SIG-M5 treated with dmso at 0.1 percent for 504 hours (cell line): ENCODE results near the gene ELL3.
"Not testable (repeated sequence)": the region's sequence is repeated elsewhere in the genome, so short reads cannot be mapped to it uniquely, and the experiment has no call there.

Source experiments
- DNase-seq: peaks from one replicate; lab custom pipeline; 2025; ENCODE audit not compliant: unreplicated experiment; lab: John Stamatoyannopoulos, UW

ELL3 gene, protein sequence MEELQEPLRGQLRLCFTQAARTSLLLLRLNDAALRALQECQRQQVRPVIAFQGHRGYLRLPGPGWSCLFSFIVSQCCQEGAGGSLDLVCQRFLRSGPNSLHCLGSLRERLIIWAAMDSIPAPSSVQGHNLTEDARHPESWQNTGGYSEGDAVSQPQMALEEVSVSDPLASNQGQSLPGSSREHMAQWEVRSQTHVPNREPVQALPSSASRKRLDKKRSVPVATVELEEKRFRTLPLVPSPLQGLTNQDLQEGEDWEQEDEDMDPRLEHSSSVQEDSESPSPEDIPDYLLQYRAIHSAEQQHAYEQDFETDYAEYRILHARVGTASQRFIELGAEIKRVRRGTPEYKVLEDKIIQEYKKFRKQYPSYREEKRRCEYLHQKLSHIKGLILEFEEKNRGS

DNA sequence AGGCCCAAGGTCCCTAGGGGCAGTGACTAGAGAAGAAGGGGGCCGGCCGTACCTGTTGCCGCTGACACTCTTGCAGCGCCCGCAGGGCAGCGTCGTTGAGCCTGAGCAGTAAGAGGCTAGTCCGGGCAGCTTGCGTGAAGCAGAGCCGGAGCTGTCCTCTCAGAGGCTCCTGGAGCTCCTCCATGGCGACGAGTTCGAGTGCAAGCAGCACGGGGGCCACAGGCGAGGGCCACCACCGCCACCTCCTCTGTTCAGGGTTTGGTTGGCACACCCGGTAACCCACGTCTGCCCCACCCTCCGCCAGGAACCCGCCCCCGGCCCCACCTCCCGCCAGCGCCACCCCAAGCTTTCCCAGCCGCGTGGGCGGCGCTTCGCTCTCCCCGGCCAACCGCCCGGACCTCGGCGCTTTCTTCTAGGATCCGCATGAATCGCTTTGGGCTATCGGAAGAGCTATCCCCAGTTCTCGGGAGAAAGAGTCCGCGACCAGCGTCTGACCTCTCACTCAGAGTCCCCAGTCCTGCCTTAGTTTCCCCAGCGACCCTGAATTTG lies at the start of gene ELL3:
TSS of gene ELL3 (minus strand) at position 249 of the 549 bp plus-strand sequence. CDS start at position 184, 65 bp downstream.
- peak; percentile 72 for DNase-seq

DNA sequence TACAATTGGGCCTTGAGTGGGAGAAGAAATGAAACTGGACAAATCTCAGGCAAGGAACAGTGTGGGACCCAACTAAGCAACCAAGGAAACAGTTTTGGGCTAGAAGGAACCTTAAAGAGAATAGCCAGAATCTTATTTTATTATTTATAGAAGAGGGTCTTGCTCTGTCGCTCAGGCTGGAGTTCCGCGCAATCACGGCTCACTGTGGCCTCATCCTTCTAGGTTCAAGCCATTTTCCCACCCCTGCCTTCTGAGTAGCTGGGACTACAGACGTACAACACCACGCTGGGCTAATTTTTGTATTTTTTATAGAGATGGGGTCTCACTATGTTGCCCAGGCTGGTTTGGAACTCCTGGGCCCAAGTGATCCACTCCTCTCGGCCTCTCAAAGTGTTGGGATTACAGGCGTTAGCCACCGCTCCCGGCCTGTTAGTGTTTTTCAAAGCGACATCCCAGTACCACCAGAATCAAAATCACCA lies 49.3 kb upstream of the ELL3 start:
- no peak for DNase-seq

- peak; percentile 16 for DNase-seq
Observed at GRCh38 chr15:43825305-43825704, 48.5 kb upstream of the ELL3 start.

DNA sequence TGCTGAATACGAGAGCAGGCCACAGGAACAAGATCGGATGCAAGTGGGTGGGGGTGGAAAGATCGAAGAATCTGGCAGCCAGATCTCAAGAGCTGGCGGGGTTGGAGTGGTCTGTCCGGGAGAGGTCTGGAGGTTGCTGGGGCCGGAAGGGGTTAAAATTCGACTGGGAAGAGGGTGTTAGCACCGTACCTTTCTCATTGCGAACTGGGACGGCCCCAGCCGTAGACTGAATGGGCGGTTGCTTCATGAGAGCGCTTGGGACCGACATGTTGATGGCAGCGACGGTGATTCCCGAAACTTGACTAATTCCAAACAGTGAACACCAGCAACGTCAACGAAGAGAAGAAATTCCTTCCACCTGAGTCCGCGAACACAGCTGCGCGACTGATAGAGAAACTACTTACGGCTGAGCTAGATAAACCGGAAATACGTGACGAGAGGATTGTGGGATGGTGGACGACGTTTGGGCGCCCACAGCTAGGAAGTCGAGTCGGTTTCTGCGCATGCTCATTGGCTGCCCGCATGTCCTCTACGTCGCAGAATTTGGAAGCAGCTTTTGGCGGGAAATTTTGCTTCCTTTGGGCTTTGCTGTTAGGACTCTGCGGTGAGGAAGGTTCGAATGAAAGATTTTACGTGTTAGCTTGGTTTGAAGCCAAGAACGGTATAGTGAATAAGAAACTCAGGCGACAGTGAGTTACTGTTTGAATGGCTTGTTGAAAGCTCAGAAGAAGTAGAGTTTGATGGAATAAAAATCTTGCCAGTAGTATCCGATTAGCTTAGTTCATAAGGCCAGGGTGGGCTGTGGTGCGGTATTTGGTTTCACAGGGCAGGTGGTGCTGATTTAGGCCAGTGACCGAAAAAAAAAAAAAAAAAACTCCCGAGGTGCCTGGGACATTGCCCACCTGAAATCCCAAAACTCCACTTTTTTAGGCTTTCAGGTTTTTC lies 47.8 kb upstream of the ELL3 start, which contains the start of gene MFAP1:
TSS of gene MFAP1 (minus strand) at position 389 of the 945 bp plus-strand sequence. CDS start at position 268, 121 bp downstream.
- DNase-seq: peak; percentile 97

GRCh38 chr15:43821505-43821904 lies 44.7 kb upstream of the ELL3 start:
- DNase-seq: no peak

DNA sequence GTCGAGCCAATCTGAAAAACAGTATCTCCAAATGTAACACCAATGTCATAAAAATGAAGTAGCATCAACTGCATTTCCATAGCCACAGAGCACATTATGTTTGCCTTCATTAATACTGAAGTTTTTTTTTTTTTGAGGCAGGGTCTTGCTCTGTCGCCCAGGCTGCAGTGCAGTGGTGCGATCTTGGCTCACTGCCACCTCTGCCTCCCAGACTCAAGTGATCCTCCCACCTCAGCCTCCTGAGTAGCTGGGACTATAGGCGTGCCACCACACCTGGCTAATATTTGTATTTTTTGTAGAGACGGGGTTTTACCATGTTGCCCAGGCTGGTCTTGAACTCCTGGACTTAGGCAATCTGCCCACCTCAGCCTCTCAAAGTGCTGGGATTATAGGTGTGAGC lies 38.3 kb upstream of the ELL3 start:
- DNase-seq: not testable (repeated sequence)

DNA sequence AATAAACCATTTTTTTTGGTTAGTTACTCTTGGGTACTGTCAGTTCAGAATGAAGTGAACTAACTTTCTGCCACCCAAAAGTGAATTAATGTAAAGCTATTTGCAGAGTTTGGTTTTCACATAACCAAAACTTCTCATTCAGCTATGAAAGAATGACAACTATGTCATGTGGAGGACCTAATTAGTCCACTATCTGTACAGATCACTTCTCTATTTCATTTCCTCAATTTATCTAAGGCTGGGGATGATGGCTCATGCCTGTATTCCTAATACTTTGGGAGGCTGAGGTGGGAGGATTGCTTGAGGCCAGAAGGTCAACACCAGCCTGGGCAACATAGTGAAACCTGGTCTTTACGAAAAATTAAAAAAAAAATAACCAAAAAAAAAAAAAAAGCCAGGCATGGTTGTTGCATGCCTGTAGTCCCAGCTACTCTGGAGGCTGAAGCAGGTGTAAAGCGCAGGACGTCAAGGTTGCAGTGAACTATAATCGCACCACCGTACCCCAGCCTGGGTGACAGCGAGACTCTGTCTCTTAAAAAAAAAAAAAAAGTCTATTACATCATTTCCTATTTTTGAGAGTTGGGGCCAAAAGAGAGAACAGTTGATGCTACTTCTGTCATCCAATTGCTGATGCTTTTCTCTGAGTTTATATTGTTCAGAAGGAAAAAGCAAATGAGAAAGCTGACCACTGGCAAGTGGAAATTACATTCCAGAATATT lies 32.4 kb upstream of the ELL3 start:
- DNase-seq: peak; percentile 49

DNA sequence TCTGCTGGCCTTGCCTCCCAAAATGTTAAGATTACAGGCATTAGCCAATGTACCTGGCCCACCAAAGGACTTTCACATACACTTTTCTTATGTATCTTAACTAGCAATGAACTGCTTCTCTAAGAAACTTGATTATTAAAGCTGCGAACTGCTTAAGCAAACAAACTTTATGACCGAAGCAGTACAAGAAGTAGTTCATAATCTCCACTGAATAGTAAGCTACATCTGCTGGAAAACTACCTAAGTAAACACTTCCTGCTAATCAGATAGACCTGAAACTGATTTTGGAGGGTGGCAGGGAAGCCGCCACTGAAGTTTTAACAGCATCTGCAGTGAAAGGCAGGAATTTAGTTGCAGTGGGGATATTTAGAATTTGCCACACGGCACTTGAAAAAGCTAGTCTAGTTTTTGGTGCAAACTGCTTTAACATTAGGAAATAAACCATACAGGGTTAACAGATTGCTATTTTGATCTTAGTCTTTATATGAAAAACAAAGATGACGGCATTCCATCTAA lies 31.7 kb upstream of the ELL3 start:
- no peak for DNase-seq

GRCh38 chr15:43802676-43803075 lies 25.9 kb upstream of the ELL3 start:
- not testable (repeated sequence) for DNase-seq

DNA sequence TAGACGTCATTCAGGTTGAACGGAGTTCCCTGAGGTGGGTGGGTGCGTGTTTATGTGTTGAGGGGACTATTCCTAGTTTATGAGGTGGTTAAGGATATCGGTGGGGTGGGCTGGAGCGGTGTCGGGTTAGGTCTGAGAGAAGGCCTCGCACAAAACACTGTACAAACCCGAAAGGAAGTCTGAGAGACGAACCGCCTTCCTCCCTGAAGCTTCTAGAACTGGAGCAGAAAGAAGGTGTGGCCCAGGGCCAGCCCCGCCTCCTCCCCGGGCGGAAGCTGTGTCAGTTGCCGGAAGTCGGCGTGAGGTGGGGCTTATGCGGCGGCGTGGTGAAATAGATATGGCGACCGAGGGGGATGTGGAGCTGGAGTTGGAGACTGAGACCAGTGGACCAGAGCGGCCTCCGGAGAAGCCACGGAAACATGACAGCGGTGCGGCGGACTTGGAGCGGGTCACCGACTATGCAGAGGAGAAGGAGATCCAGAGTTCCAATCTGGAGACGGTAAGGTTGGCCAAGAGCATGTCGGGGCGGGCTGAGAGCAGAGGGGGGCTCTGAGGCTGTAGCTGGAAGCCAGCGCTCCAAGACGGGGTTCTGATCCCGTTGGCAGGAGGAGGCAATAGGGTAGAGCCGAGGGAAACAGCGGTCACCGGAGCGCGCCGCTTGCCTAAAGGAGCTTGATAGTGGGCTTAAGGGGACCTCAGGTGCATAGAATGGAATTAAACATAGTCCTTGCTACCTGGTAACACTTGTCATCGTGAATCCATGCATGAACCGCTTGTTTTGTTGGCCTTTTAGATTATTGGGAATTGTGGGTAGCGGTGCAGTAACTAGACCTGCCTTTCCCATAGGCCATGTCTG lies 23.7 kb upstream of the ELL3 start, which contains the start of gene HYPK:
TSS of gene HYPK (plus strand) at position 314 of the 856 bp plus-strand sequence. CDS start at position 338, 24 bp downstream.
- DNase-seq: peak; percentile 85

- DNase-seq: no peak
Observed at GRCh38 chr15:43799945-43800285, 23.1 kb upstream of the ELL3 start, which contains the start of gene SERINC4. SERINC4 (minus strand) TSS chr15:43800220; CDS start chr15:43799986, 234 bp downstream.

- no peak for DNase-seq
Observed at GRCh38 chr15:43799209-43799944, 22.6 kb upstream of the ELL3 start.

DNA sequence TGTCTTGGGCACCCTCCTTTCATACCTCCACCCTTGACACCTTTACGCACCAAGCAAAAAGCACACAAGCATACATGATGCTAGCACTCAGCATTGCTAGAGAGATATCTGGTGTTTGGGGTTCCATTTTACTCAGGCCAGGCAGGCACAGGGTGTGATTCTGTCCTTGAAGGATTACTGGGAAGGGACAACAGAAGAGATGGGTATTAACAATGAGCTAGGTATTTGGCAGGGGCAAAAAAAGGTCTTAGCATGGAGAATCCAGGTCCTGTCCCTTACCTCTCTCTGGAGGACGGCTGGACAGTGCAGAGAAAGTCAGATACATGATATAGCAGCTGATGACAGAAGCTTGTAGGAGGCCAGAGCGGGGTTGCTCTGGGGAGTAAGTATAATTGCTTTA lies 19.8 kb upstream of the ELL3 start:
- no peak for DNase-seq

GRCh38 chr15:43795997-43796396 lies 19.2 kb upstream of the ELL3 start:
- no peak for DNase-seq

DNA sequence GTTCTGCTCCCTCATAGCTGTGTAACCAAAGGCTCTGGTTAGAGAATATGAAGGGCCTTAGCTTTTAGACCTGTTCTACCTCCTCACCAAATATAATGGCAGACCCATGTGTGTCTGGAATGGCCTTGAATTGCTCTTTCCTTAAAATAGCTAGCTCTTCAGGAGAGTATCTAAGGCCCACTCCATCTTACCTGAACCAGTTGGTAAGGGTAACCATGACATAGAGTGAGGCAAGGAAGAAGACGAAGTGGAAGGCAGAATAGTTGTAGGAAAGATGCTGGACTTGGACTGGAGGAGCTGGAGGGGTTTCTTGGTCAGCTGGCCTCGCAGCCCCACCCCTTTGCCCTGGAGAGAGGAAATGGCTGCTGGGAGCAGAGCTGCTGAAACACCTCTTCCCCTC lies 18.4 kb upstream of the ELL3 start:
- no peak for DNase-seq

DNA sequence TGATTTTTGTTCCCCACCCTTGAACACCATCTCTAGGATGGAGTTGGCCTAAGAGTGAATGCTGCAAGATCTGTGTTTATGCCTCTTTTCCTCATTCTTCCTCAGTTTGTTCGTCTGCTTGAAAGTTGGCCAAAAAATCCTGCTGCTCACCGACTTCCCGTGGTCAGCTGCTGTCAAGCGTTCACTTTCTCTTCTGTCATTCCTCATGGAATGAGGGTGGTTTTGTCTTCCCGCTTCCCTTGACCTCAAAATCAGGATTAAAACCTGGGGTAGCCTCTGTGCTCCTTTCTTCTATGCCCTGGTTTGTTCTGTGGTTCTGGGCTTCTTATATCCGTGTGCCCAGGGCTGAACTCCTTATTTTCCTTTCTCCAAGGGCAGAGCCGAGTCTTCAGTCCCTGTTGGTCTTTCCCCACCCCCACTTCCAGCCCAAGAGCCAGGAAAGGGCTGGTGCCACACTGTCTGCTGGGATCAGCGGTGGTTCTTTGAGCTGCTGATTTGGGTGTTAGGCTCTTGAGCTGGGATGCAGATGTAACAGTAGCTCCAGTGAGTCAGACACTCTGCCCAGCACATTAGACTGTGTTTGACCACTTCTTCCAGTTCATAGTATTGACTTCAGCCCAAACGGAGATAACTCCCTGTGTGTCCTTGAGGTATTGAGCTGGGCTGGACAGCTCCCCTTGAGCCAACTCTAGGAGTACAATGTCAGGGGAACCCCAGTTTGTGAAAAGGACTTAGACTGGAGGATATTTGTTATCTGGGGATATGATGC lies 17.7 kb upstream of the ELL3 start:
- DNase-seq: no peak

DNA sequence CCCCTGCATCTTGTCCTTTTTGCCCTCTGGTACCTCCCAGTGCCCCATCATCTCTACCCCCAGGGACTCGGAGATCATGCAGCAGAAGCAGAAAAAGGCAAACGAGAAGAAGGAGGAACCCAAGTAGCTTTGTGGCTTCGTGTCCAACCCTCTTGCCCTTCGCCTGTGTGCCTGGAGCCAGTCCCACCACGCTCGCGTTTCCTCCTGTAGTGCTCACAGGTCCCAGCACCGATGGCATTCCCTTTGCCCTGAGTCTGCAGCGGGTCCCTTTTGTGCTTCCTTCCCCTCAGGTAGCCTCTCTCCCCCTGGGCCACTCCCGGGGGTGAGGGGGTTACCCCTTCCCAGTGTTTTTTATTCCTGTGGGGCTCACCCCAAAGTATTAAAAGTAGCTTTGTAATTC lies 16.9 kb upstream of the ELL3 start:
- no peak for DNase-seq
